GM18526 (cell line): ENCODE results near the gene ZNF592.

Experiments
- POLR2A ChIP-seq: IDR thresholded peaks from 3 replicates; pipeline ENCODE4 v1.6.1; 2011; ENCODE audit not compliant: insufficient read length; ENCODE audit errors: extremely low read depth

The ZNF592 gene

DNA sequence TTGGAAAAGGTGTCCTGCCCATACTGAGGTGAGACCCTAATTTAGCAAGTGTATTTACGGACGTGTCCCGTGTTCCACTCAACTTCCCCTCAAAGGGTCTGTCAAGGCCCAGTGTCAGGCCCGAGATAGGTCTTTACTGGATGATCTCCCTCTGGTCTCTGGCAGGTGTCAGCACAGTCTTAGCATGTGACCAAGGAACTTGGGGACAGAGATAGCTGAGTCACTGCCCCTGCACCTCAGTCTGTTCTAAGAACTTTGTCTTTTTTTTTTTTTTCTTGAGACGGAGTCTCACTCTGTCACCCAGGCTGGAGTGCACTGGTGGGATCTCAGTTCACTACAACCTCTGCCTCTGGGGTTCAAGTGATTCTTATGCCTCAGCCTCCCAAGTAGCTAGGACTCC, 36.7 kb downstream of the ZNF592 start:
- TF ChIP-seq POLR2A = no peak

DNA sequence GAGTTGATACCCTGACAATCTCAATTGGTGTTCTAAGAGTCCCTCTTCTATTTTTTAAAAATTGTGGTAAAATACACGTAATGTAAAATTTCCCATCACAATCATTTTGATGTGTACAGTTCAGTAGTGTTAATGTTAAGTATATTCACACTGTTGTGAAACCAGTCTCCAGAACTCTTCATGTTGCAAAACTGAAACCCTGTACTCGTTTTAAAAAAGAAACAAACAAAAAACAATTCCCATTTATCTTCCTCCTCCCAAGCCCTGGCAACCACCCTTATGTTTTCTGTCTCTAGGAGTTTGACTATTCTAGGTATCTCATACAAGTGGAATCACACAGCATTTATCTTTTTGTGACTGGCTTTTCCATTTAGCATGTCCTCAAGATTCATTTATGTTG, 40.1 kb downstream of the ZNF592 start:
- no peak for TF ChIP-seq POLR2A

DNA sequence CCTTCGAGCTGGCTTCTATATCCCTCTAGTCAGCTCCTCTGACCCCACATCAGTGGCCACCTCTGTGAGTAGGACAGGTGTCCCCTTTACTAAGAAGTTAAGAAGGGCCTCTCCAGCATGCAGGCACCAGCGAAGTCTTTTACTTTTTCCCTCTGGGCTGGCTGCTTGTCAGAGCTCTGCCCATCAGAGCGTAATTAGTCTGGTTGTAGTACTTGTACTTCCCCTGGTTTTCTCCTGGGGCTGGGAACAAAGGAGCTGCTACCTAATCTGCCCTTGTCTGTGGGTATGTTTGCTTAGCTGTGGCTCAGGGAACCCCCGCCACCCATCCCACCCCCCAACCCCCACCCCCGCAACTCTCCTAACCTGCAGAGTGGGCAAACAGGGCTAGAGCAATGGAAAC, 41.4 kb downstream of the ZNF592 start:
- no peak for TF ChIP-seq POLR2A

DNA sequence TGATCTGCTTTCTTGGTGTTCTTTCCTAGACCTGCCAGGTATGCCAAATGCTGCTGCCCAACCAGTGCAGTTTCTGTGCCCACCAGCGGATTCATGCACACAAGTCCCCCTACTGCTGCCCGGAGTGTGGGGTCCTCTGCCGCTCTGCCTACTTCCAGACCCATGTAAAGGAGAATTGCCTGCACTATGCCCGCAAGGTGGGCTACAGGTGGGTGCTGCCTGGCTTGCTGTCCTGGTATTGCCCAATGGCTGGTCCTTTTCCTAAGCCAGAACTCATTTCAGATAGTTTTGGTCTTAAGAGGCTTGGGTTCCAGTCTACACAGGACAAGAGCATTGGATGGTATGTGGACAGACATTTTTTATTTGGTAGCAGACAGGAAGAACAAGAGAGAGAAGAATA, 42.3 kb downstream of the ZNF592 start:
- TF ChIP-seq POLR2A = no peak

DNA sequence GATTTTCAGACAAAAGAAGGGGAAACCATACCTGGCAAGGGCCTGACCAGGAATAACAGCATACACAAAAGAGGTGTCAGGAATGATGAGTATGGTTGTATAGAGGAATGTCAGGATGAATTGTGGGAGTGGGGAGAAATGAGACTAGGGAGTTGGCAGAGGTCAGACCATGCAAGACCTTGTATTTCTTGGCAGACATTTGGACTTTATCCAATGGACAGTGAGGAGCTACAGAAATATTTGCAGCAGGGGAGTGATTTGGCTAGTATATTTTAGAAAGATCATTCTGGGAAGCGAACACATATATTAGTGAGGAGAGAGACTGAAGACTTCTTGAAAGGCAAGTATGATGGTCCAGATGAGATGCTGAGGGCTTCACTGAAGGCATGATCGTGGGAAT, 43.4 kb downstream of the ZNF592 start:
- no peak for TF ChIP-seq POLR2A

DNA sequence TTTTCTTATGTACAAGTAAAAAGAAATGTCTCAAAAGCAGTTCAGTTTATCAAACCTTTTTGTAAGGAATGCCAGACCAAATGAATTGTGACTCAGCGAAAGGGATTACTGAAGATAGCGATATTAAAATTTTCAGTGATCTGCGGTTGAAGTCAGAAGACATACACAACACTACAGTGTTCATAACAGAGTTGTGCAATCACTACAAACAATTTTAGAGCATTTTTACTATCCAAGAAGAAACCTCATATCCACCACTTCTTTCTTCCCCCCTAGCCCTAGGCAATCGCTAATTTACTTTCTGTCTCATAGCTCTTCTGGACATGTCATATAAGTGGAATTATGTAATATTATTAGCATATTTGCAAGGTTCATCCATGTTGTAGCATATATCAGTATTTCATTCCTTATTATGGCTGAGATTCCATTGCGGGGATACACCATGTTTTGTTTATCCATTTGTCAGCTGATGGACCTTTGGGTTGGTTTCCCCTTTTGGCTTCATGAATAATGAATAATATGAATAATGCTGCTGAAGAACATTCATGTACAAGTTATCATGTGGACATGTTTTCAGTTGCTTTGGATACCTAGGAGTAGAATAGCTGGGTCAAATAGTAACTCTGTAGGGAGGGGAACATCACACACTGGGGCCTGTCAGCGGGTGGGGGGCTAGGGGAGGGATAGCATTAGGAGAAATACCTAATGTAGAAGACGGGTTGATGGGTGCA, 45.2 kb downstream of the ZNF592 start:
- no peak for TF ChIP-seq POLR2A

DNA sequence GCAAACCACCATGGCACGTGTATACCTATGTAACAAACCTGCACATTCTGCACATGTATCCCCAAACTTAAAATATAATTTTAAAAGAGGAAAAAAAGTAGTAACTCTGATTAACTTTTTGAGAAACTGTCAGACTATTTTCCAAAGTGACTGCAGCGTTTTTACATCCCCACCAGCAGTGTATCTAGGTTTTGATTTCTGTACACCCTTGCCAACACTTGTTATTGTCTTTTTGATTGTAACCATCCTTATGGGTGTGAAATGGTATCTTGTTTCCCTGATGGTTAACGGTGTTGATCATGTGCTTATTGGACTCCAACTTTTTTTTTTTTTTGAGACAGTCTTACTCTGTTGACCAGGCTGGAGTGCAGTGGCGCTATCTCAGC, 45.8 kb downstream of the ZNF592 start:
- TF ChIP-seq POLR2A = no peak

DNA sequence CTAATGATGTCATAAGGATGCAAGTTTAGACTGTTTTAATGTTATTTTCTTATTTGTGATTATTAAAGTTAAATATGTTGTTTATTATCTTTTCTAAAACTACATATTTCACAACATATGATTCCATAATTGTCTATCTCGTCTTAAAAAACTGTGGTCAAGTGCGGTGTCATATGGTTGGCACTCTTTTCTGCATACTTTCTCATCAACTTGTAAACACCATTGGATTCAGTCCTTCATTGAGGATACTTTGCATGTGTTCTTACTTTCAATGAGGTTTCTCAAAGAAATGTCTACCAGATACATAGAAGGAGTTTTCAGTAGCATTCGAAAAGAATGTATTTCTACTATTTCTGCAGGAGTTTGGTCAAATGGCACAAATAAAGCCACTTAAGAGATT, 46.8 kb downstream of the ZNF592 start:
- TF ChIP-seq POLR2A = no peak

DNA sequence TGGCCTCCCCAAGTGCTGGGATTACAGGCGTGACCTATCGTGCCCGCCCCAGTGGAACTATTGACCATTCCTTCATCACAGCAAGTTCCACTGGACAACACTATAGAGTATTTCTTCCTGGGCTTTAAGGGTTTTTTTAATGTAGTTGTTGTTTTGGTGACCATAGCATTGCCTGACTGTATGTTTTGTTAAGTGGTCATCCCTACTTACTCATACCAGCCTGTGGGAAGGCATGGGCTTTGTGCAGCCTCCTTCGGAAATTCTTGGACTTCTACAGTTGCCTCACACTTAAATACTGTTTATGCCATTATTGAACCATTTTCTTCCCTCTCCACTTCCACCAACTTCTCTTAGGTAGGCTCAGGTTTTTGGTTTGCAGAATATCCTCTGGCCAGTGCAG, 48.8 kb downstream of the ZNF592 start:
- no peak for TF ChIP-seq POLR2A

DNA sequence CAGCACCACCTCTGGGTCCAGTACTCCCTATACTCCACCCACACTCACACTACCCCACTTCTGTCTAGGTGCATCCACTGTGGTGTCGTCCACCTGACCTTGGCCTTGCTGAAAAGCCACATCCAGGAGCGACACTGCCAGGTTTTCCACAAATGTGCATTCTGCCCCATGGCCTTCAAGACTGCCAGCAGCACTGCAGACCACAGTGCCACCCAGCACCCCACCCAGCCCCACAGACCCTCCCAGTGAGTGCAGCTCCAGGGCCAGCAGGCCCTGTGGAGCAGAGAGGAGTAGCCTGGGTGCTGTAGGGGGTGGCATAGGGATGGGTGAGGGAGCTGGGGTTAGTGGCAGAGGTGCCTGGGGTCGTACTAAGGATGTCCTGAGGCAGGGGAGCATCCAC, 49.4 kb downstream of the ZNF592 start:
- TF ChIP-seq POLR2A = no peak

DNA sequence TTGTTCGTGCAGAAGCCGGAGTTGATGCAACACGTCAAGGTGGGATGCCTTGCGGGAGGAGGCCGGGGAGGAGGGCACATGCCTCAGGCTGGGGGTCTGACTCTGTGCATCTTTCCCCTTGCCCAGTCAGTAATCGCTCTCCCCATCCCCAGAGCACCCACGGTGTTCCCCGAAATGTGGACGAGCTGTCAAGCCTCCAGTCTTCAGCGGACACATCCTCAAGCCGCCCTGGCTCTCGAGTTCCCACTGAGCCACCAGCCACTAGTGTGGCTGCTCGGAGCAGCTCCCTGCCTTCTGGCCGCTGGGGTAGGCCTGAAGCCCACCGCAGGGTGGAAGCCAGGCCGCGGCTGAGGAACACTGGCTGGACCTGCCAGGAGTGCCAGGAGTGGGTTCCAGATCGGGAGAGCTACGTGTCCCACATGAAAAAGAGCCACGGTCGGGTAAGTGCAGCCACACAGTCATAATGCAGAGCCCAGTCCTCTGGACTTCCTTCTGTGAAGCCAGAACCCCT, 50.1 kb downstream of the ZNF592 start:
- no peak for TF ChIP-seq POLR2A

DNA sequence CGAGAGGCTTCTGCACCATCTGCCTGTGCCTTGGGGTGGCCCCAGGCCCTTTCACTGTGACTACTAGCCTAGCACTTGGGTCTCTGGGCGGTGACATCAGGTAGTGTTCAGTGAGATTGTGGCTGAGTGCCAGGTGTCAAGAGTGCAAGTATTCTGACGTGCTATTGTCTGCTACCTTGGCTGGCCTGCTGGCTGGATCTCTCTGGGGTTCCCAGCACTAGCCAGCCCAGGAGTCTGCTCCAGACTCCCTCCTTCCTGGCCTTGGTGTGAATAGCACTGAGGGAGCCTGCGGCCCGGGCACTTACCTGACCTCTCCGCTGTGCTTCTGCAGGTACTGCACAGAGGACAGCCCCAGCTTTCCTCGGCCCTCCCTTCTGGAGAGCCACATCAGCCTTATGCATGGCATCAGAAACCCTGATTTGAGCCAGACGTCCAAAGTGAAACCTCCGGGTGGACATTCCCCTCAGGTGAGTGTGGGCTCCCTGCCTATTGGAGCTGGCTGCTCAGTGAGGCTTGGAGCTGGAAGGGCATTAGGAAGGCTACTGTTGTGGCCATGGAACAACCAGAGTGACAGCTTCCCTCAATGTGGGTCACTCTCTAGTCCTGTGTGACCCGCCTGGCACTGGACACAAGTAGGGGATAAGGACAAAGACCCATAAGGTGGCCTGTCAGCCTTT, 51.3 kb downstream of the ZNF592 start:
- TF ChIP-seq POLR2A = no peak

DNA sequence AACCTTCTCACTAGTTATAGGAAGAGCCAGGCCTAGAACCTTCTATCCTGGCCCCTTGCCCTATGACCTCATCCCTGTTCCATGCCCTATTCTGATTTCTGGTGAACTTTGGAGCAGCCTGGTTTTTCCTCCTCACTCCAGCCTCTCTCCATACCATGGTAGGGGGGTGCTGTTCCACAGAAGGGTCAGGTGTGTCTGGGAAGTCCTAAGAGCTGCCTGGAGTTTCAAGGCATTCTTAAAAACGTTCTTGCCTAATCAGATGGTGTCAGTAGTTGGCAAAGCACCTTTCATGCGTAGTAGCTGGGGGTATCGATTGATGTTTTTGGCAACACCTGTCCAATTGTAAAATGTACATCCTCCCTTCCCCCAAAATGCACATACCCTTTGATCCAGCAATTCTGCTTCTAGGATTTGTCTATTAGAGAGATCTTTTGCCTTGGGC, 52.0 kb downstream of the ZNF592 start:
- no peak for TF ChIP-seq POLR2A

DNA sequence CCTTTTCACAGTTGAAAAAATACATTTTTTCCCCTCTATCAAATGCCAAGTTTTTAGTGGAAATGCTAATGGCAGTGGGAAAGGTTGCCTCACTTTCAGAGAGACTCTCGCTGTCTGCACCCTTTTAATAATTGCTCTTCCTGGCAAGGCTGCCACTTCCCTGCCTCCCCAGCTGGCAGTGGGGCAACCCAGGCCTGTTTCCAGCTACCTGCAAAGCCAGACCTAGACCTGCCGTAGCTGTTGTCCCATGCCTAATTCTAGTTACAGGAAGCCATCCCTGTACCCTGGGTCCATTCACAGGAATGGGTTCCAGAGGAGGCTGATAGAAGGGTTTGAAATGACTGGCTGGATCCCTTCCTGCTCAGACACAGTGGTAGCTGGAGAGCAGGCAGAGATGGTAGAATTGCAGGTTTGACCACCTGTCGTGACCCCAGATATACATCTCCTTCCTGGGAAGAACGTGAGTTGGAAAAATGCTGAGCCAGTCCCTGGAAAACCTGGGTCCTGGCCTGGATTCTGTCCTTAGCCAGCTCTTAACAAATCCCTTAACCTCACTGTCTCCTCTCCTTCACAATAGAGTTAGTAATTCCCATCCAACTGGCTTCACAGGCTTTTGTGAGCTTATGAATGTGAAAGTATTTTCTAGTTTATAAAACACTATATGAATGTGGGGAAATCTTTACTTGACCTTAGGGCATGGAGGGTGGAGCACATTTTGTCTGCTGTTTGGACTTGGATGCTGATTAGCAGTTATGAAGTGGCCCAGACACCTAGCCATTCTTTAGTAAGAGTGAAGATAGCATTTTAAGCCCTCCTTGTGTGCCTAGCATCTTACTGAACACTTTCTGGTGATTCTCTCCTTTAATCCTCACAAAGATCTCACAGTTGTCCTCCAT, 55.9 kb downstream of the ZNF592 start:
- TF ChIP-seq POLR2A = no peak

DNA sequence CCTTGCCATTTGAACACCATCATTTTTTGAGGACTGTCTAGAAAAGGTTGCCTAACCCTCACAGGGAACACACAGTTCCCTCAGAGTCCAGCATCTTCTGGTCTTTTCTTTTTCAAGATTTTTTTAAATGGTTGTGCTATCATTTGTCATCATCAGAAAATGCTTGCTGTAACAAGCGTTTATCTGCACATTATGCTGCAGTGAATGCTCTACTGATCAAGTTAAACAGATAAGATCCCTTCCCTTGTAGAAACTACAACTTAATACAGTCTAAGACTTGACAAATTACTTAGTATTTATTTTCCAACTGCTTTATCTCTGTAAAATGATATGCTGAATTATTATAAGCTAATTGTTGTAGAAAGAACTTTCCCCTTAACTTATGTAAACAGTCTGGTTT, 56.8 kb downstream of the ZNF592 start:
- no peak for TF ChIP-seq POLR2A

DNA sequence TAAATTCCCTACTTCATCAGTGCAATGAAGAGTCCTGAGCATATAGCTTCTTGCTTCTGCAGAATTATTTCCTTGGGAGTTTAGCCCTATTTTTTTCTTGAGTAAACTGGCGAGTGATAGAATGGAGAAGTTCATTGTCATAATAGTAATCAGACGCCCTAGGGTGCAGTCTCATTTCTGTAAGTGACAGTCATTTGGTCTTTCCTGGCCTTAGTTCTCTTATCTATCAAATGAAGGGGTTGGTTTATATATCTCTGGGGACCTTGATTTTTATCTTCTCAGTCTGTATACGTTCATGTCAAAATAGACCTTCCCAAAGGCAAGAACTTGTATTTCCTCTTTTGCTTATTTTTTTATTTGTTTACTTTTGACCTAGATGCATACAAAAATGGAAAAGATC, 58.8 kb downstream of the ZNF592 start:
- no peak for TF ChIP-seq POLR2A
